Ovary (tissue), 3 donors: Measurements from ENCODE around the gene GRM8.

Source experiments
- CTCF ChIP-seq, 3 donors: fragments of 450-650 bp in 2 of 3; fragments of 200-600 bp in 1 of 3; IDR thresholded peaks; one replicate each; pipeline versions ENCODE4 v1.5.1 to v1.8.0; 2016 to 2022; ENCODE audit warnings: antibody characterized with exemption in 3 of 3, mild to moderate bottlenecking in 1 of 3
- EP300 ChIP-seq: sonication (generic); formaldehyde crosslinking; IDR thresholded peaks from one replicate; pipeline ENCODE4 v1.6.1; 2017; ENCODE audit warnings: antibody characterized with exemption
- POLR2A ChIP-seq: fragments of 450-650 bp; IDR thresholded peaks from one replicate; pipeline ENCODE4 v1.6.1; 2017; ENCODE audit warnings: antibody characterized with exemption, mild to moderate bottlenecking, moderate library complexity
- donor health status: DM: no; HTN: no; CAD: no.

GRCh38 chr7:127208860-127209259, 43.9 kb downstream of the GRM8 start:
- TF ChIP-seq EP300 (no peak), CTCF (IDR thresholded peaks at IDR 0.05) (no peak), POLR2A (no peak)
